H9 (cell line): ENCODE measurements around the gene NPLOC4. TPM values are rescaled to one million over a fixed set of nuclear protein-coding genes. Genes with fewer than 3 reads are reported as not detected.

Experiments used
- DNase-seq: peaks from one replicate; pipeline ENCODE4 v3.0.0-alpha.2; 2017
- H2AFZ ChIP-seq: one replicate; pipeline ENCODE4 v1.6.1; 2013; ENCODE audit warnings: mild to moderate bottlenecking, low read length, control low read depth, moderate library complexity
- H2AK5ac ChIP-seq: 2 replicates; pipeline ENCODE4 v1.6.1; 2013; ENCODE audit warnings: low read length, control low read depth, mixed read lengths; ENCODE audit not compliant: insufficient read length
- H2BK120ac ChIP-seq: one replicate; pipeline ENCODE4 v1.6.1; 2013; ENCODE audit warnings: low read depth, mild to moderate bottlenecking, low read length, control low read depth, inconsistent platforms; ENCODE audit not compliant: poor library complexity, severe bottlenecking
- H2BK12ac ChIP-seq: 2 replicates; pipeline ENCODE4 v1.6.1; 2013; ENCODE audit warnings: low read length, control low read depth, mixed read lengths, low read depth; ENCODE audit not compliant: insufficient read length
- H2BK15ac ChIP-seq: 2 replicates; pipeline ENCODE4 v1.6.1; 2013; ENCODE audit warnings: low read depth, low read length, control low read depth
- H2BK20ac ChIP-seq: one replicate; pipeline ENCODE4 v1.6.1; 2013; ENCODE audit warnings: low read depth, mild to moderate bottlenecking, low read length, control low read depth, inconsistent platforms; ENCODE audit not compliant: poor library complexity, severe bottlenecking
- H2BK5ac ChIP-seq: 2 replicates; pipeline ENCODE4 v1.6.1; 2013; ENCODE audit warnings: low read length, control low read depth, mixed read lengths; ENCODE audit not compliant: insufficient read length
- H3K14ac ChIP-seq: 2 replicates; pipeline ENCODE4 v1.6.1; 2013; ENCODE audit warnings: low read length, control low read depth; ENCODE audit not compliant: insufficient read depth
- H3K18ac ChIP-seq: 2 replicates; pipeline ENCODE4 v1.6.1; 2013; ENCODE audit warnings: low read depth, mild to moderate bottlenecking, mixed read lengths, low read length, control low read depth; ENCODE audit not compliant: insufficient read length
- H3K23ac ChIP-seq: 2 replicates; pipeline ENCODE4 v1.6.1; 2013; ENCODE audit warnings: low read length, control low read depth, mixed read lengths, low read depth; ENCODE audit not compliant: insufficient read length
- H3K23me2 ChIP-seq: 2 replicates; pipeline ENCODE4 v1.6.1; 2013; ENCODE audit warnings: low read depth, mild to moderate bottlenecking, mixed read lengths, low read length, control low read depth; ENCODE audit not compliant: insufficient read length, poor library complexity, severe bottlenecking
- H3K27ac ChIP-seq: 2 replicates; pipeline ENCODE4 v1.5.1; 2013; ENCODE audit warnings: low read length, control low read depth, mixed read lengths, low read depth; ENCODE audit not compliant: insufficient read length
- H3K27me3 ChIP-seq: 2 replicates; pipeline ENCODE4 v1.6.1; 2013; ENCODE audit warnings: low read length, control low read depth, inconsistent platforms; ENCODE audit not compliant: insufficient read depth
- H3K4ac ChIP-seq: 2 replicates; pipeline ENCODE4 v1.6.1; 2013; ENCODE audit warnings: low read depth, mild to moderate bottlenecking, control low read depth, inconsistent platforms, low read length, moderate library complexity
- H3K4me1 ChIP-seq: 2 replicates; pipeline ENCODE4 v1.6.1; 2013; ENCODE audit warnings: low read length, control low read depth, inconsistent platforms; ENCODE audit not compliant: insufficient read depth
- H3K4me2 ChIP-seq: 2 replicates; pipeline ENCODE4 v1.6.1; 2013; ENCODE audit warnings: low read length, control low read depth, mixed read lengths; ENCODE audit not compliant: insufficient read length, insufficient read depth
- H3K56ac ChIP-seq: 2 replicates; pipeline ENCODE4 v1.6.1; 2013; ENCODE audit warnings: low read depth, mild to moderate bottlenecking, mixed read lengths, low read length, control low read depth; ENCODE audit not compliant: insufficient read length
- H3K79me1 ChIP-seq: 2 replicates; pipeline ENCODE4 v1.6.1; 2013; ENCODE audit warnings: low read depth, mild to moderate bottlenecking, moderate library complexity, low read length, control low read depth, inconsistent platforms; ENCODE audit not compliant: insufficient read depth, poor library complexity, severe bottlenecking
- H3K79me2 ChIP-seq: 2 replicates; pipeline ENCODE4 v1.6.1; 2013; ENCODE audit warnings: low read length, control low read depth, inconsistent platforms; ENCODE audit not compliant: insufficient read depth
- H3K9ac ChIP-seq: 2 replicates; pipeline ENCODE4 v1.6.1; 2013; ENCODE audit warnings: low read length, control low read depth, mixed read lengths; ENCODE audit not compliant: insufficient read length; ENCODE audit errors: extremely low read depth
- H3K9me3 ChIP-seq: one replicate; pipeline ENCODE4 v1.6.1; 2013; ENCODE audit warnings: low read depth, low read length, inconsistent platforms; ENCODE audit not compliant: control insufficient read depth
- H3T11ph ChIP-seq: one replicate; pipeline ENCODE4 v1.6.1; 2013; ENCODE audit warnings: mild to moderate bottlenecking, low read length, control low read depth, inconsistent platforms
- H4K20me1 ChIP-seq: one replicate; pipeline ENCODE4 v1.6.1; 2013; ENCODE audit not compliant: control insufficient read depth, insufficient read length, insufficient read depth
- H4K5ac ChIP-seq: 2 replicates; pipeline ENCODE4 v1.6.1; 2013; ENCODE audit warnings: low read depth, mild to moderate bottlenecking, mixed read lengths, low read length, control low read depth; ENCODE audit not compliant: insufficient read length
- H4K8ac ChIP-seq: replicated peaks from 2 replicates; pipeline ENCODE4 v1.6.1; 2013; ENCODE audit warnings: low read length, control low read depth, mixed read lengths, low read depth; ENCODE audit not compliant: insufficient read length
- H4K91ac ChIP-seq: 2 replicates; pipeline ENCODE4 v1.6.1; 2013; ENCODE audit warnings: low read depth, mild to moderate bottlenecking, moderate library complexity, mixed read lengths, low read length, control low read depth; ENCODE audit not compliant: insufficient read length
- H3K27ac Mint-ChIP-seq, 3 experiments: 2 replicates in 2 of 3; 3 replicates in 1 of 3; pipeline ENCODE4 v1.8.0; 2020 to 2021; ENCODE audit warnings: mixed read lengths in 3 of 3, mild to moderate bottlenecking in 1 of 3, moderate library complexity in 1 of 3
- H3K27me3 Mint-ChIP-seq: 2 replicates; pipeline ENCODE4 v1.8.0; 2021; ENCODE audit warnings: low read depth, mild to moderate bottlenecking, moderate library complexity, mixed read lengths
- H3K36me3 Mint-ChIP-seq, 3 experiments: 2 replicates in 2 of 3; 3 replicates in 1 of 3; pipeline ENCODE4 v1.8.0; 2020 to 2021; ENCODE audit warnings: low read depth in 3 of 3, mixed read lengths in 3 of 3; ENCODE audit not compliant: insufficient read depth in 1 of 3
- H3K4me1 Mint-ChIP-seq, 2 experiments: 2 replicates each; pipeline ENCODE4 v1.8.0; 2020; ENCODE audit warnings: mixed read lengths in 2 of 2
- H3K4me3 Mint-ChIP-seq, 2 experiments: 2 replicates in 1 of 2; 3 replicates in 1 of 2; pipeline ENCODE4 v1.8.0; 2020 to 2021; ENCODE audit warnings: mild to moderate bottlenecking in 2 of 2, mixed read lengths in 2 of 2, moderate library complexity in 1 of 2
- H3K9me3 Mint-ChIP-seq, 2 experiments: 2 replicates in 1 of 2; 3 replicates in 1 of 2; pipeline ENCODE4 v1.8.0; 2020; ENCODE audit warnings: mild to moderate bottlenecking in 2 of 2, mixed read lengths in 2 of 2, moderate library complexity in 1 of 2
- CTCF ChIP-seq: fragments of 200-600 bp; sonication (generic); conservative IDR thresholded peaks from 3 replicates; pipeline ENCODE4 v1.8.0; 2021; ENCODE audit warnings: antibody characterized with exemption, mild to moderate bottlenecking
- WGBS: extraction: QIAGEN DNeasy Blood & Tissue Kit; methylation state at CpG from one replicate; pipeline ENCODE4 v1.1.7; 2013; ENCODE audit warnings: missing lambda C conversion rate, low lambda C conversion rate, mixed read lengths; ENCODE audit not compliant: insufficient read length; ENCODE audit errors: extremely low coverage; 5-methylcytosine and 5-hydroxymethylcytosine counted together
- total RNA-seq: library from RNA; stranded (reverse); gene quantifications from 2 replicates; pipeline ENCODE4 v1.2.1, GENCODE V29; 2021

Gene NPLOC4
- total RNA-seq, 1 experiment from 2014 or later = 103 TPM

GRCh38 chr17:81655378-81656117 lies 18.6 kb upstream of the NPLOC4 start:
- H4K91ac ChIP-seq = no peak overlapping the region
- H3K56ac ChIP-seq = no peak overlapping the region
- no peaks in the 10 kb centered on the region for H3K27me3 ChIP-seq
- H3K79me1 ChIP-seq = no peaks in the 10 kb centered on the region
- TF ChIP-seq CTCF = no peak
- H3K27ac ChIP-seq = no peak overlapping the region
- no peak overlapping the region for H3K14ac ChIP-seq
- no peaks in the 10 kb centered on the region; a peak in 1 of 5 replicates for H3K9me3 Mint-ChIP-seq
- no peak overlapping the region for H3K18ac ChIP-seq
- no peak overlapping the region for H2BK15ac ChIP-seq
- H2BK5ac ChIP-seq = no peak overlapping the region
- H3K4me1 Mint-ChIP-seq = peaks cover 10 to 17% of the 10 kb centered on the region in 2 experiments
- H4K5ac ChIP-seq = no peak overlapping the region
- WGBS = no CpG with 5 or more reads among the region's 18 CpGs
- H3T11ph ChIP-seq = no peak overlapping the region
- H3K27me3 Mint-ChIP-seq = peaks cover 2% of the 10 kb centered on the region; the same call in 1 of the 2 replicates
- no peaks in the 10 kb centered on the region for H4K20me1 ChIP-seq
- H3K9ac ChIP-seq = no peak overlapping the region
- no peaks in the 10 kb centered on the region for H3K36me3 Mint-ChIP-seq
- no peak overlapping the region for H3K4ac ChIP-seq
- H3K79me2 ChIP-seq = no peaks in the 10 kb centered on the region
- H3K23ac ChIP-seq = no peak overlapping the region
- no peaks in the 10 kb centered on the region for H3K9me3 ChIP-seq
- no peak overlapping the region for H4K8ac ChIP-seq
- H2AK5ac ChIP-seq = no peak overlapping the region
- no peak overlapping the region for H2AFZ ChIP-seq
- no peak overlapping the region for H2BK12ac ChIP-seq
- H3K4me3 Mint-ChIP-seq = no peak overlapping the region
- peaks cover 3% of the 10 kb centered on the region; the same call in 1 of the 2 replicates for H3K4me1 ChIP-seq
- H3K4me2 ChIP-seq = no peak overlapping the region
- H3K23me2 ChIP-seq = peaks cover 4% of the 10 kb centered on the region
- H2BK20ac ChIP-seq = no peak overlapping the region
- no peak overlapping the region for H3K27ac Mint-ChIP-seq
- DNase-seq = no peak
- H2BK120ac ChIP-seq = no peak overlapping the region
